DND-41 (cell line): ENCODE results near the gene TFEC.

ENCODE experiments used
- CTCF ChIP-seq: IDR thresholded peaks from 2 replicates; pipeline ENCODE4 v1.5.1; 2012; ENCODE audit warnings: borderline replicate concordance, low read length, moderate library complexity, mild to moderate bottlenecking; ENCODE audit not compliant: poor library complexity, severe bottlenecking; ENCODE audit errors: extremely low read depth
- EZH2 ChIP-seq: IDR thresholded peaks from 3 replicates; pipeline ENCODE4 v1.6.1; 2012; ENCODE audit warnings: borderline replicate concordance, low read depth, mild to moderate bottlenecking, moderate library complexity, low read length, inconsistent platforms; ENCODE audit not compliant: severe bottlenecking

- TF ChIP-seq EZH2 (no peak), CTCF (no peak)
Measured at GRCh38 chr7:116041615-116042014, 11.1 kb upstream of the TFEC start.
